ENCODE results near the gene PLEKHM3.
A peak's percentile ranks its signal among the peaks of the same experiment; 100 is the strongest.

Gene PLEKHM3

DNA sequence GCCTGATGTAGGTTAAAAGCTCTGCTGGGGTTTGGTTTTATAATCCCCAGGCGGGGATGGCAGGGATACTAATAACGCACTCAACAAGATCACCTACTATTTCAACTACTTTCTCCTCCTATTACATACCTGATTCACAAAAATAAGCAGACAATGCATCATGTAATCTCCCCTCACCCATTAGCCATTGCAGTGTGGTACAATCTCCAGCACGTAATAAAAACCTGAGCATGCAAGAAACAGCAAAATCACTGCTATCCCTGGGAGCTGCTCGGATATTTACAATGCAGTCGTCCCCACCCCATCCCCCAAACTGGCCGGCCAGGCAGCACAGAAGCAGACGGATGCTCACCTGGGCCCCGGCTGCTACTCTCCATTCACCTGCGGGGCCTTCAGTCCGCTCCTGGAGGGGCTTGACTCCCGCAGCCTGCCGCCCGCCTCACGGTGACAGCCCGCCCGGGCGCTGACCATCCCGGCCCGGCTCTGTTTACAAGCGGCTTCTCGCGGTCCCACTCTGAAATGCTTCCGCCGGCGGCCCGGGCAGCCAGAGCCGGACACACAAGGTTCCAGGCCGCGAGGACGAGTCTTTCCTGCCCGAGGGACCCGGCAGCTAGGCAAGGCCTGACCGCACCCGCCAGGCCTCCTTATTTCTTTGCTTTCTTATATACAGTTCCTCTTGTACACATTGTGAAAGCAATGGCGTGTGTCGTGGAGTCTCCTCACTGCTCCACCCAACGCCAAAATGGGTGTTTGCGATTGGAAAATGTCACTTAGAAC lies at the start of gene PLEKHM3 (continued):
- TF ChIP-seq, protein P1, sequence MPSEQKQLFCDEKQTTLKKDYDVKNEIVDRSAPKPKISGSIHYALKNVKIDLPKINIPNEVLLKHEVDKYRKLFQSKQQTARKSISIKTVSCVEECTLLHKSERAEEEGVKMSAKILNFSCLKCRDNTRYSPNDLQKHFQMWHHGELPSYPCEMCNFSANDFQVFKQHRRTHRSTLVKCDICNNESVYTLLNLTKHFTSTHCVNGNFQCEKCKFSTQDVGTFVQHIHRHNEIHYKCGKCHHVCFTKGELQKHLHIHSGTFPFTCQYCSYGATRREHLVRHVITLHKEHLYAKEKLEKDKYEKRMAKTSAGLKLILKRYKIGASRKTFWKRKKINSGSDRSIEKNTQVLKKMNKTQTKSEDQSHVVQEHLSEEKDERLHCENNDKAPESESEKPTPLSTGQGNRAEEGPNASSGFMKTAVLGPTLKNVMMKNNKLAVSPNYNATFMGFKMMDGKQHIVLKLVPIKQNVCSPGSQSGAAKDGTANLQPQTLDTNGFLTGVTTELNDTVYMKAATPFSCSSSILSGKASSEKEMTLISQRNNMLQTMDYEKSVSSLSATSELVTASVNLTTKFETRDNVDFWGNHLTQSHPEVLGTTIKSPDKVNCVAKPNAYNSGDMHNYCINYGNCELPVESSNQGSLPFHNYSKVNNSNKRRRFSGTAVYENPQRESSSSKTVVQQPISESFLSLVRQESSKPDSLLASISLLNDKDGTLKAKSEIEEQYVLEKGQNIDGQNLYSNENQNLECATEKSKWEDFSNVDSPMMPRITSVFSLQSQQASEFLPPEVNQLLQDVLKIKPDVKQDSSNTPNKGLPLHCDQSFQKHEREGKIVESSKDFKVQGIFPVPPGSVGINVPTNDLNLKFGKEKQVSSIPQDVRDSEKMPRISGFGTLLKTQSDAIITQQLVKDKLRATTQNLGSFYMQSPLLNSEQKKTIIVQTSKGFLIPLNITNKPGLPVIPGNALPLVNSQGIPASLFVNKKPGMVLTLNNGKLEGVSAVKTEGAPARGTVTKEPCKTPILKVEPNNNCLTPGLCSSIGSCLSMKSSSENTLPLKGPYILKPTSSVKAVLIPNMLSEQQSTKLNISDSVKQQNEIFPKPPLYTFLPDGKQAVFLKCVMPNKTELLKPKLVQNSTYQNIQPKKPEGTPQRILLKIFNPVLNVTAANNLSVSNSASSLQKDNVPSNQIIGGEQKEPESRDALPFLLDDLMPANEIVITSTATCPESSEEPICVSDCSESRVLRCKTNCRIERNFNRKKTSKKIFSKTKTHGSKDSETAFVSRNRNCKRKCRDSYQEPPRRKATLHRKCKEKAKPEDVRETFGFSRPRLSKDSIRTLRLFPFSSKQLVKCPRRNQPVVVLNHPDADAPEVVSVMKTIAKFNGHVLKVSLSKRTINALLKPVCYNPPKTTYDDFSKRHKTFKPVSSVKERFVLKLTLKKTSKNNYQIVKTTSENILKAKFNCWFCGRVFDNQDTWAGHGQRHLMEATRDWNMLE (tag by site-specific recombination; conservative IDR thresholded peaks at IDR 0.05; ENCODE audit: low read depth): peak; percentile 77
- TF ChIP-seq ZNF473 (tag by site-specific recombination; IDR thresholded peaks at IDR 0.05): no peak
- TF ChIP-seq ZNF221 (tag by site-specific recombination; IDR thresholded peaks at IDR 0.05; ENCODE audit: borderline replicate concordance): no peak
- TF ChIP-seq EGR2 (tag by site-specific recombination; IDR thresholded peaks at IDR 0.05; ENCODE audit: low read depth): no peak
- TF ChIP-seq, protein P2, sequence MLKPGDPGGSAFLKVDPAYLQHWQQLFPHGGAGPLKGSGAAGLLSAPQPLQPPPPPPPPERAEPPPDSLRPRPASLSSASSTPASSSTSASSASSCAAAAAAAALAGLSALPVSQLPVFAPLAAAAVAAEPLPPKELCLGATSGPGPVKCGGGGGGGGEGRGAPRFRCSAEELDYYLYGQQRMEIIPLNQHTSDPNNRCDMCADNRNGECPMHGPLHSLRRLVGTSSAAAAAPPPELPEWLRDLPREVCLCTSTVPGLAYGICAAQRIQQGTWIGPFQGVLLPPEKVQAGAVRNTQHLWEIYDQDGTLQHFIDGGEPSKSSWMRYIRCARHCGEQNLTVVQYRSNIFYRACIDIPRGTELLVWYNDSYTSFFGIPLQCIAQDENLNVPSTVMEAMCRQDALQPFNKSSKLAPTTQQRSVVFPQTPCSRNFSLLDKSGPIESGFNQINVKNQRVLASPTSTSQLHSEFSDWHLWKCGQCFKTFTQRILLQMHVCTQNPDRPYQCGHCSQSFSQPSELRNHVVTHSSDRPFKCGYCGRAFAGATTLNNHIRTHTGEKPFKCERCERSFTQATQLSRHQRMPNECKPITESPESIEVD (tag by site-specific recombination; IDR thresholded peaks at IDR 0.05): no peak
- TF ChIP-seq ZNF792 (tag by site-specific recombination; IDR thresholded peaks at IDR 0.05): no peak
- TF ChIP-seq ZNF23 (tag by site-specific recombination; IDR thresholded peaks at IDR 0.05; ENCODE audit: borderline replicate concordance): no peak
- TF ChIP-seq TRIM28 (IDR thresholded peaks at IDR 0.05; ENCODE audit: borderline replicate concordance, low read length): no peak
- TF ChIP-seq ZNF394 (tag by site-specific recombination; IDR thresholded peaks at IDR 0.05; ENCODE audit: borderline replicate concordance): peak; percentile 85
- TF ChIP-seq KLF1 (tag by site-specific recombination; IDR thresholded peaks at IDR 0.05): peak; percentile 39
- no peak for TF ChIP-seq ZNF202 (tag by site-specific recombination; IDR thresholded peaks at IDR 0.05; ENCODE audit: borderline replicate concordance)
- no peak for TF ChIP-seq ZNF549 (tag by site-specific recombination; IDR thresholded peaks at IDR 0.05)
- TF ChIP-seq ZNF677 (tag by site-specific recombination; IDR thresholded peaks at IDR 0.05): no peak
- peak; percentile 95 for TF ChIP-seq ZXDB (tag by site-specific recombination; IDR thresholded peaks at IDR 0.05)
- TF ChIP-seq ZNF514 (tag by site-specific recombination; IDR thresholded peaks at IDR 0.05): no peak
- TF ChIP-seq ZNF311 (tag by site-specific recombination; IDR thresholded peaks at IDR 0.05; ENCODE audit: borderline replicate concordance): no peak
- TF ChIP-seq WT1 (tag by site-specific recombination; IDR thresholded peaks at IDR 0.05): peak; percentile 42; the same call in 1 of the 2 replicates
- TF ChIP-seq ZNF785 (tag by site-specific recombination; IDR thresholded peaks at IDR 0.05): no peak
- no peak for TF ChIP-seq ZNF37A (tag by site-specific recombination; IDR thresholded peaks at IDR 0.05)
- no peak for TF ChIP-seq ZNF248 (tag by site-specific recombination; IDR thresholded peaks at IDR 0.05)
- 0 out of 2 replicates have a peak, but pooled peaks have one; percentile 35 for TF ChIP-seq BCL11B (tag by site-specific recombination; IDR thresholded peaks at IDR 0.05; ENCODE audit: low read depth)
- TF ChIP-seq PATZ1 (tag by site-specific recombination; IDR thresholded peaks at IDR 0.05): peak; percentile 69
- peak; percentile 80 for TF ChIP-seq GLI4 (tag by site-specific recombination; IDR thresholded peaks at IDR 0.05)
- TF ChIP-seq, protein P3, sequence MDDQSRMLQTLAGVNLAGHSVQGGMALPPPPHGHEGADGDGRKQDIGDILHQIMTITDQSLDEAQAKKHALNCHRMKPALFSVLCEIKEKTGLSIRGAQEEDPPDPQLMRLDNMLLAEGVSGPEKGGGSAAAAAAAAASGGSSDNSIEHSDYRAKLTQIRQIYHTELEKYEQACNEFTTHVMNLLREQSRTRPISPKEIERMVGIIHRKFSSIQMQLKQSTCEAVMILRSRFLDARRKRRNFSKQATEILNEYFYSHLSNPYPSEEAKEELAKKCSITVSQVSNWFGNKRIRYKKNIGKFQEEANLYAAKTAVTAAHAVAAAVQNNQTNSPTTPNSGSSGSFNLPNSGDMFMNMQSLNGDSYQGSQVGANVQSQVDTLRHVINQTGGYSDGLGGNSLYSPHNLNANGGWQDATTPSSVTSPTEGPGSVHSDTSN (CRISPR knock-in tag; IDR thresholded peaks at IDR 0.05): peak; percentile 44; the same call in 1 of the 2 replicates
- no peak for TF ChIP-seq ATF2 (tag by site-specific recombination; IDR thresholded peaks at IDR 0.05; ENCODE audit: low read depth)
- TF ChIP-seq ZNF530 (tag by site-specific recombination; IDR thresholded peaks at IDR 0.05; ENCODE audit: low read depth): no peak
- TF ChIP-seq ZBTB8A (tag by site-specific recombination; IDR thresholded peaks at IDR 0.05): peak; percentile 56
